H1 (cell line): ENCODE results near the gene ST6GALNAC2.

Experiments
- CTCF ChIP-seq, 3 experiments: IDR thresholded peaks; 1 replicate in 2 of 3; 2 replicates in 1 of 3; pipeline versions ENCODE4 v1.5.1 to v1.6.1; 2011; ENCODE audit warnings: low read length in 3 of 3, mild to moderate bottlenecking in 3 of 3, inconsistent platforms in 2 of 3, low read depth in 1 of 3, moderate library complexity in 1 of 3; ENCODE audit not compliant: insufficient read depth in 1 of 3; ENCODE audit errors: control extremely low read depth in 1 of 3
- ZNF274 ChIP-seq: IDR thresholded peaks from 2 replicates; pipeline ENCODE4 v1.7.0; 2012; ENCODE audit warnings: low read length, borderline replicate concordance; ENCODE audit errors: extremely low read depth

GRCh38 chr17:76635039-76635438 is 49.4 kb upstream of the ST6GALNAC2 start:
- TF ChIP-seq ZNF274 (no peak), CTCF (IDR thresholded peaks at IDR 0.05; ENCODE audit: control extremely low read depth in 1 of 3, insufficient read depth in 1 of 3, low read depth in 1 of 3, low read length in 3 of 3) (no peak)
